Sigmoid colon (tissue), 4 donors: ENCODE results near the gene MAN2A2.

Experiments used
- EP300 ChIP-seq, 4 donors: sonication (generic); formaldehyde crosslinking; IDR thresholded peaks; one replicate each; pipeline ENCODE4 v1.6.1; 2017; ENCODE audit warnings: antibody characterized with exemption in 4 of 4
- POLR2AphosphoS5 ChIP-seq, 4 donors: sonication (generic); formaldehyde crosslinking; IDR thresholded peaks; one replicate each; pipeline ENCODE4 v1.6.1; 2017; ENCODE audit warnings: antibody characterized with exemption in 4 of 4
- TF ChIP-seq, protein P1 (sequence below), 4 experiments: fragments of 450-650 bp in 3 of 4; fragments of 200-600 bp in 1 of 4; IDR thresholded peaks; one replicate each; pipeline ENCODE4 v1.5.1; 2016 to 2019; ENCODE audit warnings: antibody characterized with exemption in 4 of 4, mild to moderate bottlenecking in 3 of 4, moderate library complexity in 2 of 4

DNA sequence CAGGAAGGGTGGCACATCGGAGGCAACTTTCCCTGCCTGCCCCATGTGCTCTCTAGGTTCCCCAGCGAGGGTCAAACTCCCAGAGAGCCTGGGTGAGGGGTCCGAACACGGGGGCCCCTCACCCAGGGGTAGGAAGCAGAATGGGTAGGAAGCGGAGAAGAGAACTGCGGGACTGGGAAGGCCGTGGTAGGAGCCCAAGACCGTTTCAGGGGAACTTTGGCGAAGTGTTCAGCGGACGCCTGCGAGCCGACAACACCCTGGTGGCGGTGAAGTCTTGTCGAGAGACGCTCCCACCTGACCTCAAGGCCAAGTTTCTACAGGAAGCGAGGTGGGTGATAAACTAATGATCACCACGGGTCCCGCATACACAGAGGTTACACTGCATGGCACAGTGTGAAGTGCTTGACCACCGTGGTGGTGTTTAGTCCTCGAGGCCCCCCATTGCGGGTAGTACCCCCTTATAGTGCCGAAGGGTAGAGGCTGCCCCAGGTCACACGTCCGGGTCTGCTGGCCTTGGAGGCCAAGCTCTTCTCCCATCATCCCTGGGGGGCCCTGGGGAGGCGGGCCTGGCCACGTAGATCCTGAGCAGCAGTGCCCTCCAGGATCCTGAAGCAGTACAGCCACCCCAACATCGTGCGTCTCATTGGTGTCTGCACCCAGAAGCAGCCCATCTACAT is 10.5 kb upstream of the MAN2A2 start:
- TF ChIP-seq, protein P1, sequence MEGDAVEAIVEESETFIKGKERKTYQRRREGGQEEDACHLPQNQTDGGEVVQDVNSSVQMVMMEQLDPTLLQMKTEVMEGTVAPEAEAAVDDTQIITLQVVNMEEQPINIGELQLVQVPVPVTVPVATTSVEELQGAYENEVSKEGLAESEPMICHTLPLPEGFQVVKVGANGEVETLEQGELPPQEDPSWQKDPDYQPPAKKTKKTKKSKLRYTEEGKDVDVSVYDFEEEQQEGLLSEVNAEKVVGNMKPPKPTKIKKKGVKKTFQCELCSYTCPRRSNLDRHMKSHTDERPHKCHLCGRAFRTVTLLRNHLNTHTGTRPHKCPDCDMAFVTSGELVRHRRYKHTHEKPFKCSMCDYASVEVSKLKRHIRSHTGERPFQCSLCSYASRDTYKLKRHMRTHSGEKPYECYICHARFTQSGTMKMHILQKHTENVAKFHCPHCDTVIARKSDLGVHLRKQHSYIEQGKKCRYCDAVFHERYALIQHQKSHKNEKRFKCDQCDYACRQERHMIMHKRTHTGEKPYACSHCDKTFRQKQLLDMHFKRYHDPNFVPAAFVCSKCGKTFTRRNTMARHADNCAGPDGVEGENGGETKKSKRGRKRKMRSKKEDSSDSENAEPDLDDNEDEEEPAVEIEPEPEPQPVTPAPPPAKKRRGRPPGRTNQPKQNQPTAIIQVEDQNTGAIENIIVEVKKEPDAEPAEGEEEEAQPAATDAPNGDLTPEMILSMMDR (IDR thresholded peaks at IDR 0.05), result no peak
- TF ChIP-seq POLR2AphosphoS5 (IDR thresholded peaks at IDR 0.05) (no peak), EP300 (IDR thresholded peaks at IDR 0.05) (no peak)
